GM21367 (cell line): ENCODE results near the gene BLACAT1.
A peak's percentile ranks its signal among the peaks of the same experiment; 100 is the strongest.

Experiments
- ATAC-seq: cut with Tn5 transposase; IDR thresholded peaks from one replicate; pipeline ENCODE4 v1.9.1; 2021; ENCODE audit not compliant: unreplicated experiment

The BLACAT1 gene

GRCh38 chr1:205455581-205456382, at the start of gene BLACAT1:
BLACAT1 (minus strand) TSS chr1:205456045.
- ATAC-seq: no peak

- ATAC-seq: no peak
Observed at GRCh38 chr1:205505076-205505729, 49.4 kb upstream of the BLACAT1 start.

- ATAC-seq: no peak
Observed at GRCh38 chr1:205504311-205505075, 48.6 kb upstream of the BLACAT1 start, which contains the start of gene CDK18. CDK18 (plus strand) TSS chr1:205504669; CDS start chr1:205523168, 18,499 bp downstream.

- no peak for ATAC-seq
Observed at GRCh38 chr1:205502992-205503391, 47.1 kb upstream of the BLACAT1 start.

GRCh38 chr1:205502111-205502810, 46.4 kb upstream of the BLACAT1 start:
- ATAC-seq: no peak

GRCh38 chr1:205500240-205501233, 44.7 kb upstream of the BLACAT1 start:
- ATAC-seq: no peak

- no peak for ATAC-seq
Observed at GRCh38 chr1:205499789-205500188, 43.9 kb upstream of the BLACAT1 start.

- ATAC-seq: no peak
Observed at GRCh38 chr1:205497351-205497750, 41.5 kb upstream of the BLACAT1 start.

GRCh38 chr1:205496661-205497060, 40.8 kb upstream of the BLACAT1 start:
- no peak for ATAC-seq

- no peak for ATAC-seq
Observed at GRCh38 chr1:205495237-205495823, 39.5 kb upstream of the BLACAT1 start.

- ATAC-seq: no peak
Observed at GRCh38 chr1:205494115-205494514, 38.3 kb upstream of the BLACAT1 start.

GRCh38 chr1:205493241-205494085, 37.6 kb upstream of the BLACAT1 start:
- no peak for ATAC-seq

GRCh38 chr1:205492774-205493173, 36.9 kb upstream of the BLACAT1 start:
- no peak for ATAC-seq

GRCh38 chr1:205492201-205492667, 36.4 kb upstream of the BLACAT1 start:
- ATAC-seq: no peak

GRCh38 chr1:205491794-205492193, 35.9 kb upstream of the BLACAT1 start:
- ATAC-seq: no peak

GRCh38 chr1:205488074-205488723, 32.4 kb upstream of the BLACAT1 start:
- ATAC-seq: peak; percentile 51

- no peak for ATAC-seq
Observed at GRCh38 chr1:205486258-205486657, 30.4 kb upstream of the BLACAT1 start.
